ENCODE results near the gene PSMB3. TPM values are rescaled to one million over a fixed set of nuclear protein-coding genes. Genes with fewer than 3 reads are reported as not detected.

The PSMB3 gene
- total RNA-seq, 3 donors from 2014 or later = 132 to 214 (median 167) TPM

DNA sequence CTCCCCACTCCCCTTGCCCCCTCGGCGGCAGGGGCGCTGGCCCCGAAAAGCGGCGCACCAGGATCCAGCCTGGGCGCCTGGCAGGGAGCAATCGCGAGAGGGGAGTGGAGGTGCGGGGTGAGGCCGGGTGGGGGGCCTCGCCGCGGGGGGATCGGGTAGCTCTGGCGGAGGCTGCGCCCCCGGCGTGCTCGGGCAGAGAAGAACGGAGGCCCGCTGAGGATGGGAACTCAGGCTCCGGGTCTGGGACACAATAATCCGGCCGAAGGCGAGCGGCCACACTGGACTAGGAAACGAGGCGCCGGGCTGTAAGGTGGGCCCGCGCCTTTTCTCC lies 3.7 kb upstream of the PSMB3 start:
- Histone ChIP-seq H3K4me1 (peaks cover 4 to 20% of the 10 kb centered on the region in 2 donors), H3K9me3 (no peaks in the 10 kb centered on the region), H3K36me3 (no peaks in the 10 kb centered on the region), H3K4me3 (peak overlapping the region; percentile 84 to 91 (median 88)), H3K27me3 (no peaks in the 10 kb centered on the region), H3K27ac (peak overlapping the region; percentile 78 to 93)
- TF ChIP-seq POLR2A (IDR thresholded peaks at IDR 0.05) = no peak
- no peak for DNase-seq (ENCODE audit: low spot score in 2 of 2)
- intact Hi-C loops (cut with DNase I; ENCODE audit: low total_unique reads) = loop anchor here (1.0 kb wide), 1 partner anchor 45 kb away; no protein-coding TSS in a partner anchor

DNA sequence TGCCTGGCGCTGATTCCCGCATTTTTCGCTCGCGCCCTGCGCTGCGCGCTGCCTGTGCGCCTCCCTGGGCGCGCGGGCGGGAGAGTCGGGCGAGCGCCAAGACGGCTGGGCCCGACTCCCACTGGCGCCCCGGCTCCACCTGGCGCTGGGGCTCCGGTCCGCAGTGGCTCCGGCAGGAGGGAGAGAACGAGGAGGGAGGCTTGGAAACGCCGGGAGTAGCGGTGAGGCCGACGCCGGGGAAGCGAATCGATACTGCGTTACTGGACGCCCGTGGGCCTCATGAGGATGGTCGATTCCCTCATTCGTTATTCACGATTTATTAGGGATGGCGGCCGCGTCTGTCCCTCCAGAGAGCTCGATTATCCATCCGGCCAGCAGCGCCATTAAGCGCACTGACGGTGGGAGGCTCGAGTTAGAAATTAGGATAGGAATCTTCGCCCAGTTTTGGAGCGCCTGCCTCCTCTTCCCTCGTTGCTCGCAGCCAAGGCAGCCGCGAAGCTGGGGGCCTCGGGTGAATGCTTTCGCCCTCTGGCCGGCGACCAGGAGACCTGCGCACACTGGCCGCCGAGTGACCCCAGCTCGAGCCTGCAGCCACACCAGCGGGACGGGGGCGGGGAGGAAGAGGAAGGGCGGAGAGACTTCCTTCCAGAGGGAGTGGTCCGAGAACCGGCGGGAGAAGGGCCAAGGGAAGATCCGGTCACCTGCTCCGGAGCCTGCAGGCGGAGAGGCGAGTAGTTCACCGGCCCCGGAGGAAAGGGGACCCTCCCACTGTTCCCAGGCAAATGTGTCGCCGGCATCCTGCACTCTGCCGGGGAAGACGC lies 3.1 kb upstream of the PSMB3 start:
- intact Hi-C loops (cut with DNase I; ENCODE audit: low total_unique reads) = no loop called here
- Histone ChIP-seq H3K27ac (peak overlapping the region; percentile 78 to 93), H3K4me1 (peaks cover 4 to 26% of the 10 kb centered on the region in 2 donors), H3K36me3 (no peaks in the 10 kb centered on the region), H3K9me3 (no peaks in the 10 kb centered on the region), H3K4me3 (peak overlapping the region; percentile 84 to 91 (median 88)), H3K27me3 (no peaks in the 10 kb centered on the region)
- TF ChIP-seq POLR2AphosphoS5 (IDR thresholded peaks at IDR 0.05) = peak; percentile 41 to 56 (median 47)
- peak; percentile 64 for TF ChIP-seq POLR2A (IDR thresholded peaks at IDR 0.05)
- TF ChIP-seq, protein P1, sequence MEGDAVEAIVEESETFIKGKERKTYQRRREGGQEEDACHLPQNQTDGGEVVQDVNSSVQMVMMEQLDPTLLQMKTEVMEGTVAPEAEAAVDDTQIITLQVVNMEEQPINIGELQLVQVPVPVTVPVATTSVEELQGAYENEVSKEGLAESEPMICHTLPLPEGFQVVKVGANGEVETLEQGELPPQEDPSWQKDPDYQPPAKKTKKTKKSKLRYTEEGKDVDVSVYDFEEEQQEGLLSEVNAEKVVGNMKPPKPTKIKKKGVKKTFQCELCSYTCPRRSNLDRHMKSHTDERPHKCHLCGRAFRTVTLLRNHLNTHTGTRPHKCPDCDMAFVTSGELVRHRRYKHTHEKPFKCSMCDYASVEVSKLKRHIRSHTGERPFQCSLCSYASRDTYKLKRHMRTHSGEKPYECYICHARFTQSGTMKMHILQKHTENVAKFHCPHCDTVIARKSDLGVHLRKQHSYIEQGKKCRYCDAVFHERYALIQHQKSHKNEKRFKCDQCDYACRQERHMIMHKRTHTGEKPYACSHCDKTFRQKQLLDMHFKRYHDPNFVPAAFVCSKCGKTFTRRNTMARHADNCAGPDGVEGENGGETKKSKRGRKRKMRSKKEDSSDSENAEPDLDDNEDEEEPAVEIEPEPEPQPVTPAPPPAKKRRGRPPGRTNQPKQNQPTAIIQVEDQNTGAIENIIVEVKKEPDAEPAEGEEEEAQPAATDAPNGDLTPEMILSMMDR (IDR thresholded peaks at IDR 0.05) = no peak
- peak; percentile 72 to 89 for DNase-seq (ENCODE audit: low spot score in 2 of 2)

DNA sequence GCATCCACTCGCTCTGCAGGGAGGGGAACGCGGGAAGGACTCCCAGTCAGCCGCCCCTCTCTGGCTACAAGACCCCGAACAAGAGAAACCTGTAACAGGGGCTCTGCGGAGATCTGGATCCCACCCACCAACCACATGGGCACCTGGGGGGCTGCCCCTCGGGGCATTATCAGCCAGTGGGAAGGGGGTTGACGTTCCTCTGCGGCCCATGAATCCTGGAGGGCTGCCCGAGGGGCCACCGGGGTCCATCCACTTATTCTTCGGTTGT lies 2.6 kb upstream of the PSMB3 start:
- H3K36me3 ChIP-seq = no peaks in the 10 kb centered on the region
- DNase-seq (ENCODE audit: low spot score in 2 of 2) = no peak
- peak overlapping the region; percentile 84 to 91 (median 88) for H3K4me3 ChIP-seq
- intact Hi-C loops (cut with DNase I; ENCODE audit: low total_unique reads) = no loop called here
- TF ChIP-seq POLR2AphosphoS5 (IDR thresholded peaks at IDR 0.05) (no peak), POLR2A (IDR thresholded peaks at IDR 0.05) (no peak)
- TF ChIP-seq, protein P1 (IDR thresholded peaks at IDR 0.05) = no peak
- H3K27ac ChIP-seq = peak overlapping the region; percentile 78 to 93
- H3K9me3 ChIP-seq = no peaks in the 10 kb centered on the region
- H3K4me1 ChIP-seq = peaks cover 4 to 27% of the 10 kb centered on the region in 2 donors
- H3K27me3 ChIP-seq = no peaks in the 10 kb centered on the region

DNA sequence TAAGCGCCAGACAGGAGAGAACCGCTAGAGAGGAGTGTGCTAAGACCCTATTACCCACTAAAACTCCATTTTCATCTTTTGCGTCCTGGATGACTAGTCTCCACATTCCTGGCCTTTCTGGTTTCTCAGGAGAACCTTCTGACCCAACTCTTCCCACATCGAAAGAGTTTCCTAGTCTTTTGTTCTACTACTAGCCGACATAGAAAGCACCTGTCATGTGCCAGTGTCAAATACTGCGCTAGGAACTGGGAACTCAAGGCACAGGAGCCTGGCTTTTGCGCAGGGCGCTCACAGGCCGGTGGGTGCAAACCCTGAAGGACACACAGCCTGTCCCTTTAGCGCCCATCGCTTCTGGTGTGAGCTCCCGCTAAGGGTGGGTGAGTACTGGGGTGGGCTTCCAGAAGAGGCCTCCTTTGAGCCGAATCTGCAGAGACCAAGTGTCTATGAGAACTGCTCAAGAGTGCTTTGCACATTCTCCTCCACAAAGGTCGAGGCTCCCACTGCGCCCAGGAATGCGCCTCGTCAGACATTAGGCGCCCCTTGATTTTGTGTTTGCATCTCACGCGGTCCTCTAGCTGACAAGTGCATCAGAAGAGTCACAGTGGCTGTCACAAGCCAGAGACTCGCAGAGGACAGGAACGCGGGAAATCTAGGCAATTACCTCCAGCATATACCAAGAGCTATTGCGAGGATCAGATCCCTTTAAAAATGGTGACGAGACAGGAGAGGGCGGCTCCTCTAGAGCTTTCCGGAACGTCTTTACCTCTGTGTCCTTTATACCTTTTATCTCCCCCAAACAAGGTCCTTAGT lies 2.0 kb upstream of the PSMB3 start:
- intact Hi-C loops (cut with DNase I; ENCODE audit: low total_unique reads) = no loop called here
- Histone ChIP-seq H3K4me3 (peak overlapping the region; percentile 84 to 91 (median 88)), H3K27ac (peak overlapping the region; percentile 78 to 93), H3K9me3 (no peaks in the 10 kb centered on the region), H3K4me1 (peaks cover 4 to 27% of the 10 kb centered on the region in 2 donors), H3K27me3 (no peaks in the 10 kb centered on the region), H3K36me3 (no peaks in the 10 kb centered on the region)
- TF ChIP-seq POLR2AphosphoS5 (IDR thresholded peaks at IDR 0.05) (no peak), POLR2A (IDR thresholded peaks at IDR 0.05) (no peak)
- TF ChIP-seq, protein P1 (IDR thresholded peaks at IDR 0.05) = no peak
- DNase-seq (ENCODE audit: low spot score in 2 of 2) = no peak

DNA sequence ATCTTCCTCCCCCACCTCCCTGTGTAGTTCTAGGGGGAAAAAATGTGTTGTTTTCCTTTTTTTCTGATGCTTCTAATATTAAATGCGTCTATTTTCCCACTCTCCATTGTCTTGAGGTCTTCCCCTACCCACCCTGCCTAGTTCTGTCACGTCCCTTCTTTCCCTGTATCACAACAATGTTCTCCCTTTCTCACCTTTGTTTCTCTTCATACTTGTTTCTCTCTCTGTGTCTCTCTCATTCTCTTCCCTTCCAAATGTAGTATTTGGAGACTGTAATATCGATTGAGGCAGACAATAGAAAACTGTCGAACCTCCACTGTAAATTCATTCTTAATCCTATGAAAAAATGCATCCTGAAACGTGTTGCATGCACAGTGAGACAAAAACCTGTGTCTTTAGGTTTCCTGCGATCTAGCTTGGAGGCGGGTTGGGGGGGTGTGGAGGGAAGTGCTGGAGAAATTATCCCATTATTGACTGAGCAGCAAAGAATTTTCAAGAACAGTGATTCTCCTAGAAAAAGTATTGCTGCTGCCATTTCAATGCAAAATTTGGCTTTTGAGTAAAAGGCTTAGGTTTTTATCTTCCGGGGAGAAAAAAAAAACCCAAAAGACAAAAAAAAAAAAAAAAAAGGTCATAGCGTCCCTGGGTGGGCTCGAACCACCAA lies 1.3 kb upstream of the PSMB3 start:
- Histone ChIP-seq H3K4me1 (peaks cover under 1 to 22% of the 10 kb centered on the region in 2 donors), H3K27me3 (no peaks in the 10 kb centered on the region), H3K27ac (peak overlapping the region; percentile 79 to 94), H3K4me3 (peak overlapping the region; percentile 84 to 96 (median 91)), H3K9me3 (no peaks in the 10 kb centered on the region), H3K36me3 (no peaks in the 10 kb centered on the region)
- TF ChIP-seq POLR2A (IDR thresholded peaks at IDR 0.05) = no peak
- TF ChIP-seq POLR2AphosphoS5 (IDR thresholded peaks at IDR 0.05) = no peak
- TF ChIP-seq, protein P1 (IDR thresholded peaks at IDR 0.05) = no peak
- no peak for DNase-seq (ENCODE audit: low spot score in 2 of 2)
- intact Hi-C loops (cut with DNase I; ENCODE audit: low total_unique reads) = no loop called here

All from breast epithelium (tissue), 4 donors.